Panc1 (cell line): ENCODE measurements around the gene MDGA2. TPM values are rescaled to one million over a fixed set of nuclear protein-coding genes. Genes with fewer than 3 reads are reported as not detected.

Experiments
- ATAC-seq: fragments of 200-7000 bp; cut with Tn5 transposase; 2 replicates; pipeline ENCODE4 v1.9.1; 2020; ENCODE audit warnings: mild to moderate bottlenecking, moderate library complexity
- BruUV-seq: library from RNA; stranded (reverse); fragments of 400-500 nt; replicated peaks from 2 replicates; lab custom pipeline; 2021; lab: Mats Ljungman, UMichigan
- CTCF ChIA-PET: fragments of 300-600 bp; sonication (Branson Sonifier 250); formaldehyde crosslinking; loops from one replicate; lab custom pipeline; 2022; ENCODE audit warnings: antibody characterized with exemption; lab: Charles Lee
- POLR2A ChIA-PET: fragments of 300-600 bp; sonication (Branson Sonifier 250); formaldehyde crosslinking; loops from one replicate; lab custom pipeline; 2022; ENCODE audit warnings: antibody characterized with exemption; lab: Charles Lee
- DNase-seq: peaks from one replicate; pipeline ENCODE4 v3.0.0-alpha.2; 2010; ENCODE audit warnings: low read depth, low spot score
- H3K27ac ChIP-seq: 2 replicates; pipeline ENCODE4 v1.5.1; 2011; ENCODE audit warnings: mild to moderate bottlenecking, low read length, inconsistent platforms
- H3K27me3 ChIP-seq: fragments of 200-500 bp; sonication (Bioruptor generic); 2 replicates; pipeline ENCODE4 v1.6.0; 2014; ENCODE audit warnings: low read length, inconsistent platforms; ENCODE audit not compliant: control insufficient read depth, insufficient read depth
- H3K36me3 ChIP-seq: fragments of 200-500 bp; sonication (Bioruptor generic); 2 replicates; pipeline ENCODE4 v1.5.1; 2014; ENCODE audit warnings: inconsistent platforms, mild to moderate bottlenecking, low read length, moderate library complexity; ENCODE audit not compliant: control insufficient read depth, insufficient read depth
- H3K4me1 ChIP-seq: 2 replicates; pipeline ENCODE4 v1.5.1; 2011; ENCODE audit warnings: inconsistent platforms, mild to moderate bottlenecking, low read length, moderate library complexity; ENCODE audit not compliant: control insufficient read depth, insufficient read depth
- H3K4me3 ChIP-seq, 2 experiments: 2 replicates each; pipeline ENCODE4 v1.5.1; 2011 to 2012; ENCODE audit warnings: low read depth in 2 of 2, low read length in 2 of 2, mild to moderate bottlenecking in 2 of 2, inconsistent platforms in 1 of 2, moderate library complexity in 1 of 2
- H3K9me3 ChIP-seq: fragments of 200-500 bp; sonication (Bioruptor generic); 2 replicates; pipeline ENCODE4 v1.5.1; 2014; ENCODE audit warnings: low read depth, mild to moderate bottlenecking, inconsistent platforms, low read length, moderate library complexity; ENCODE audit not compliant: control insufficient read depth, insufficient read depth
- CTCF ChIP-seq: fragments of 450-650 bp; IDR thresholded peaks from 2 replicates; pipeline ENCODE4 v1.5.1; 2017; ENCODE audit warnings: mild to moderate bottlenecking
- POLR2AphosphoS5 ChIP-seq: IDR thresholded peaks from 2 replicates; pipeline ENCODE4 v1.6.1; 2012; ENCODE audit warnings: mild to moderate bottlenecking, low read depth, low read length, moderate library complexity
- REST ChIP-seq, 2 experiments: IDR thresholded peaks; 2 replicates each; pipeline ENCODE4 v1.6.1; 2011 to 2012; ENCODE audit warnings: low read depth in 2 of 2, control low read depth in 1 of 2, low read length in 1 of 2, mild to moderate bottlenecking in 1 of 2, moderate library complexity in 1 of 2; ENCODE audit not compliant: insufficient read depth in 1 of 2
- SIN3A ChIP-seq: IDR thresholded peaks from 2 replicates; pipeline ENCODE4 v1.6.1; 2012; ENCODE audit warnings: low read depth, mild to moderate bottlenecking, low read length, moderate library complexity, borderline replicate concordance; ENCODE audit not compliant: insufficient read depth
- TCF7L2 ChIP-seq: IDR thresholded peaks from 2 replicates; pipeline ENCODE4 v1.6.1; 2011; ENCODE audit warnings: mild to moderate bottlenecking, low read depth, low read length, inconsistent platforms
- in situ Hi-C: cut with HindIII; loops from 2 replicates; pipeline ENCODE4 v1.10.0; 2016; ENCODE audit warnings: low sequenced_read_pairs, low pct_unique_long_range_greater_than_20kb
- intact Hi-C: fragments of 100-400 bp; cut with micrococcal nuclease; formaldehyde crosslinking; loops from one replicate; pipeline ENCODE4 v1.10.0; 2022; ENCODE audit not compliant: unreplicated experiment
- total RNA-seq: library from RNA; stranded (reverse); gene quantifications from one replicate; pipeline ENCODE4 v1.2.1, GENCODE V29; 2021; ENCODE audit not compliant: unreplicated experiment

MDGA2 gene
- total RNA-seq, 1 experiment from 2014 or later = not detected

- no TSS peak for BruUV-seq
- ATAC-seq (no peak), DNase-seq (no peak)
- Histone ChIP-seq H3K27ac (no peak overlapping the region), H3K36me3 (no peaks in the 10 kb centered on the region), H3K4me1 (no peaks in the 10 kb centered on the region), H3K4me3 (no peak overlapping the region), H3K9me3 (no peaks in the 10 kb centered on the region), H3K27me3 (no peaks in the 10 kb centered on the region)
- CTCF ChIA-PET = no interaction called here
- TF ChIP-seq CTCF = no peak
- no peak for TF ChIP-seq TCF7L2
- TF ChIP-seq SIN3A = no peak
- TF ChIP-seq REST (IDR thresholded peaks at IDR 0.05; ENCODE audit: insufficient read depth in 1 of 2, low read depth in 2 of 2, low read length in 1 of 2) = no peak
- TF ChIP-seq POLR2AphosphoS5 = no peak
- POLR2A ChIA-PET = no interaction called here
- intact Hi-C loops (no loop called here), in situ Hi-C loops (no loop called here)
Observed at GRCh38 chr14:47220096-47220495, 455.3 kb downstream of the MDGA2 start.

- no TSS peak for BruUV-seq
- ChIA-PET CTCF (no interaction called here), POLR2A (no interaction called here)
- Histone ChIP-seq H3K36me3 (no peaks in the 10 kb centered on the region), H3K27me3 (no peaks in the 10 kb centered on the region), H3K4me3 (no peak overlapping the region), H3K9me3 (no peaks in the 10 kb centered on the region), H3K27ac (no peak overlapping the region), H3K4me1 (no peaks in the 10 kb centered on the region)
- in situ Hi-C loops (no loop called here), intact Hi-C loops (no loop called here)
- DNase-seq (no peak), ATAC-seq (no peak)
- TF ChIP-seq SIN3A (no peak), POLR2AphosphoS5 (no peak), CTCF (no peak), TCF7L2 (no peak), REST (IDR thresholded peaks at IDR 0.05; ENCODE audit: insufficient read depth in 1 of 2, low read depth in 2 of 2, low read length in 1 of 2) (no peak)
Observed at GRCh38 chr14:47211263-47211662, 464.1 kb downstream of the MDGA2 start.
